Hepatocyte (in vitro differentiated cells): Measurements from ENCODE around the gene SARDH.

Experiments
- EZH2 ChIP-seq: fragments of 200-600 bp; sonication (generic); IDR thresholded peaks from 2 replicates; pipeline ENCODE4 v1.6.1; 2016; ENCODE audit warnings: antibody characterized with exemption, mild to moderate bottlenecking, borderline replicate concordance
- EZH2phosphoT487 ChIP-seq: fragments of 200-600 bp; sonication (generic); IDR thresholded peaks from one replicate; pipeline ENCODE4 v1.6.1; 2018; ENCODE audit warnings: antibody characterized with exemption, mild to moderate bottlenecking, low read depth, moderate library complexity; ENCODE audit not compliant: unreplicated experiment, severe bottlenecking

DNA sequence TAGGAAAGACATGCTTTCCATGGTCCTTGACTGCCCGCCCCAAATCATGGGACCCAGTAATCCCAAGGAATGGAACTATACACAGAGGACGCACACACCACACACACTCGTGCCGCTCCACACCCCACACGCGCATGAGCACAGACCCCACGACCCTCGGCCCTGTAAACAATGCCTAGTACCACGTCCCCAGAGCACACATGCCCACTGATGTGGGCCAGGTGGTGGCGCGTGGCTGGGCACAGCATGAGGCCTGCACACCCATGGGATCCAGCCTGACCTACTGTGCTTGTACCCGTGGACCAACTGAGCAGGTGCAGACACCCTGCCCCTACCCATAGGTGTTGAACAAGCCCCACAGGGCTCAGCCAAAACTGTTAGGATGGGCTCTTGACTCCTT lies 101.2 kb downstream of the SARDH start:
- TF ChIP-seq EZH2 (no peak), EZH2phosphoT487 (no peak)
